NCI-H524 (cell line): Measurements from ENCODE around the gene MCF2L.

Experiments used
- DNase-seq, 2 experiments: peaks; one replicate each; lab custom pipeline; 2025; lab: John Stamatoyannopoulos, UW

Gene MCF2L

GRCh38 chr13:113084094-113084942, 115.3 kb downstream of the MCF2L start:
- no peak for DNase-seq

GRCh38 chr13:113084943-113085540, 116.0 kb downstream of the MCF2L start:
- no peak for DNase-seq

- DNase-seq = no peak
Measured at GRCh38 chr13:113086031-113086750, 117.2 kb downstream of the MCF2L start.

- DNase-seq = no peak
Measured at GRCh38 chr13:113086991-113087922, 118.2 kb downstream of the MCF2L start.

GRCh38 chr13:113087923-113088690, 119.1 kb downstream of the MCF2L start:
- DNase-seq = no peak

- no peak for DNase-seq
Measured at GRCh38 chr13:113088691-113089020, 119.6 kb downstream of the MCF2L start.

- DNase-seq = no peak
Measured at GRCh38 chr13:113089693-113090414, 120.8 kb downstream of the MCF2L start.

GRCh38 chr13:113090415-113090770, 121.4 kb downstream of the MCF2L start:
- no peak for DNase-seq

- no peak for DNase-seq
Measured at GRCh38 chr13:113090806-113091205, 121.8 kb downstream of the MCF2L start.

GRCh38 chr13:113091211-113091771, 122.3 kb downstream of the MCF2L start:
- no peak for DNase-seq

GRCh38 chr13:113091891-113092775, 123.1 kb downstream of the MCF2L start:
- no peak for DNase-seq

- DNase-seq = no peak
Measured at GRCh38 chr13:113092776-113093579, 124.0 kb downstream of the MCF2L start.

- DNase-seq = no peak
Measured at GRCh38 chr13:113093580-113094409, 124.8 kb downstream of the MCF2L start.

- DNase-seq = no peak
Measured at GRCh38 chr13:113094410-113094800, 125.4 kb downstream of the MCF2L start.

- DNase-seq = no peak
Measured at GRCh38 chr13:113095146-113096051, 126.4 kb downstream of the MCF2L start.

- no peak for DNase-seq
Measured at GRCh38 chr13:113096052-113096744, 127.2 kb downstream of the MCF2L start.
